ENCODE measurements around the gene TPCN1.
A peak's percentile ranks its signal among the peaks of the same experiment; 100 is the strongest.

TPCN1 gene

DNA sequence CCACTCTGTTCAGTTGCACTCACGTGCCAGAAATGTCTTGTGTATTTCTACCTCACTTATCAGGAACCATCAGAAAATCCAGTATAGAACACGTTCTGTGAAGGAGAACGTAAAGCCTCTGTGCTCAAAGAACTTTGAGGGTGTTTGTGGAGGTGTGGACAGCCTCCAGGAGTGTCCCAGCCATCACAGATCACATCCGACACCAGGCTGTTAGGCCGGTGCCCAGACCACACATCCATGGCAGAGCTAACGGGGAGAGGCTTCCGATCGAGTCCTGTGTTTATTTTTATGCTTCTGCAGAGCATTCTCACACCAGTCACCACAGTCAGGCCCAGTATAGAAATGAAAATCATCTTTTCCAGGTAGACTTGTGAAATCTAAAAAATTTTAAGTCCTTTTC lies 53.6 kb downstream of the TPCN1 start:
- 95 to 96% methylated on average over 5 to 7 of the region's 8 CpGs for WGBS, 2 experiments (ENCODE audit: insufficient coverage in 2 of 2)
- peaks cover 6% of the 10 kb centered on the region for H3K36me3 ChIP-seq (ENCODE audit: control insufficient read depth, insufficient read depth, low read length)
- H3K4me3 ChIP-seq (ENCODE audit: extremely low read depth, insufficient read depth, low read length, poor library complexity, severe bottlenecking): no peak overlapping the region
- no peaks in the 10 kb centered on the region for H3K9me3 ChIP-seq (ENCODE audit: control insufficient read depth, low read length)
- peaks cover 24% of the 10 kb centered on the region for H3K4me1 ChIP-seq (ENCODE audit: control insufficient read depth, insufficient read depth, low read length, poor library complexity, severe bottlenecking)
- H3K27ac ChIP-seq (ENCODE audit: low read depth, low read length, severe bottlenecking): no peak overlapping the region

DNA sequence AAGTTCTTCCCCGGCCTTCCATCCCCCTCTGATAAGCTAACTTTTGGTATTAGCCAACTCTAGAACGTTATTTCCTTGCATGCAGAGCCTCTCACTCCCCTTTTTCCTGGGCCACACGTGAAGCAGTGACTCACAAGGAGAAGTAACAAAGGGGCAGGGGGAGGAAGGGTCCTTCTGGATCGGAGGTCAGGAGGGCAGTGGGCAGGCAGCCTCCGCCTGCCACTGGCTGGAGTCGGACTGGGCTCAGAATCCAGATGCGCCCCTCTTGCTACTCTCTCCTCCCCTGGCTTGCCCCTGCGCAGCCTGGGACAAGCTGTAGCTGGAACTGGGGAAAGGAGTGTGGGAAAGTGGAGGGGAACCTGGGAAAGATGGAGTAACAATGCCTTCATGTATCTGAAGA lies 55.0 kb downstream of the TPCN1 start:
- WGBS, 2 experiments (ENCODE audit: insufficient coverage in 2 of 2): no CpG with 5 or more reads among the region's 8 CpGs
- H3K36me3 ChIP-seq (ENCODE audit: control insufficient read depth, insufficient read depth, low read length): peaks cover 9% of the 10 kb centered on the region
- peaks cover 23% of the 10 kb centered on the region for H3K4me1 ChIP-seq (ENCODE audit: control insufficient read depth, insufficient read depth, low read length, poor library complexity, severe bottlenecking)
- no peaks in the 10 kb centered on the region for H3K9me3 ChIP-seq (ENCODE audit: control insufficient read depth, low read length)
- H3K4me3 ChIP-seq (ENCODE audit: extremely low read depth, insufficient read depth, low read length, poor library complexity, severe bottlenecking): no peak overlapping the region
- peak overlapping the region; percentile 49 for H3K27ac ChIP-seq (ENCODE audit: low read depth, low read length, severe bottlenecking)

DNA sequence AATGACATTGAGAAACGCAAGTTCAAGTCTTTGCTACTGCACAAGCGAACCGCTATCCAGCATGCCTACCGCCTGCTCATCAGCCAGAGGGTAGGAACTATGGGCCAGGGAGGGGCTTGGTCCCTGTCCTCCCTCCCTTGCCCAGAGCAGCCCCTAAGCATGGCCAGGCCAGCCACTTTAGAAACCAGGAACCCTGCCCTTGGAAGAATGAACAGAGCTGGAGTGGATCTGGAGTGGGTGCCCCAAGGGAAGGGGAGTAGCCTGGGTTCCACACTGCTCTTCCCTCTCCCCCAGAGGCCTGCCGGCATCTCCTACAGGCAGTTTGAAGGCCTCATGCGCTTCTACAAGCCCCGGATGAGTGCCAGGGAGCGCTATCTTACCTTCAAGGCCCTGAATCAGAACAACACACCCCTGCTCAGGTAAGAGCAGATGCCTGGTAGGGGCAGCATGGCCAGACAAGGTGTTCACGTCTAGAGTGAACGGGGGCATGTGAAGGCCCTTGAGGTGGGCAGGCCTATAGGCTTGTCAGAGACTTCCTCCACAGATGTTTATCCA lies 55.8 kb downstream of the TPCN1 start:
- H3K27ac ChIP-seq (ENCODE audit: low read depth, low read length, severe bottlenecking): no peak overlapping the region
- peaks cover 9% of the 10 kb centered on the region for H3K36me3 ChIP-seq (ENCODE audit: control insufficient read depth, insufficient read depth, low read length)
- peaks cover 15% of the 10 kb centered on the region for H3K4me1 ChIP-seq (ENCODE audit: control insufficient read depth, insufficient read depth, low read length, poor library complexity, severe bottlenecking)
- no peak overlapping the region for H3K4me3 ChIP-seq (ENCODE audit: extremely low read depth, insufficient read depth, low read length, poor library complexity, severe bottlenecking)
- whole genome bisulfite sequencing, 2 experiments (ENCODE audit: insufficient coverage in 2 of 2): 93 to 96% methylated on average over 7 to 8 of the region's 10 CpGs
- no peaks in the 10 kb centered on the region for H3K9me3 ChIP-seq (ENCODE audit: control insufficient read depth, low read length)

DNA sequence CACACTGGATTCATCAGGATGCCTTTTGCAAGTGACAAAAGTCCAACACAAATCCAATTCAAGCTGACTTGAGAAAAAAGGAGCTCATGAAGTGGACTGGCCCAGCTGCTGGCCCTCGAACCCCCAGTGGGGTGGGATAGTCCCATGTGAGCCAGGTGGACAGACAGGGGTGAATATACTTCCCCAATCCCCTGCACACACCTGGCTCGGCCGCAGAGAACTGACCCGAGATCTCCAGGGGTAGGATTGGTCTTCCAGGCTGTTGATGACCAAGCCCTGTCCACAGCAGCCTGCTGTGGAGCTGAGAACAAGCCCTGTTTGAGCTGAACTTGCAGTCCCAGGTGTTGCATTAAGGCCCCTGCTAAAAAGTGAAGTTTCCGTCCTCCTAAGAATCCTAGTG lies 56.2 kb downstream of the TPCN1 start:
- 94 to 100% methylated on average over 4 of the region's 5 CpGs for WGBS, 2 experiments (ENCODE audit: insufficient coverage in 2 of 2)
- no peaks in the 10 kb centered on the region for H3K9me3 ChIP-seq (ENCODE audit: control insufficient read depth, low read length)
- H3K4me1 ChIP-seq (ENCODE audit: control insufficient read depth, insufficient read depth, low read length, poor library complexity, severe bottlenecking): peaks cover 11% of the 10 kb centered on the region
- H3K27ac ChIP-seq (ENCODE audit: low read depth, low read length, severe bottlenecking): no peak overlapping the region
- H3K4me3 ChIP-seq (ENCODE audit: extremely low read depth, insufficient read depth, low read length, poor library complexity, severe bottlenecking): no peak overlapping the region
- peaks cover 9% of the 10 kb centered on the region for H3K36me3 ChIP-seq (ENCODE audit: control insufficient read depth, insufficient read depth, low read length)

DNA sequence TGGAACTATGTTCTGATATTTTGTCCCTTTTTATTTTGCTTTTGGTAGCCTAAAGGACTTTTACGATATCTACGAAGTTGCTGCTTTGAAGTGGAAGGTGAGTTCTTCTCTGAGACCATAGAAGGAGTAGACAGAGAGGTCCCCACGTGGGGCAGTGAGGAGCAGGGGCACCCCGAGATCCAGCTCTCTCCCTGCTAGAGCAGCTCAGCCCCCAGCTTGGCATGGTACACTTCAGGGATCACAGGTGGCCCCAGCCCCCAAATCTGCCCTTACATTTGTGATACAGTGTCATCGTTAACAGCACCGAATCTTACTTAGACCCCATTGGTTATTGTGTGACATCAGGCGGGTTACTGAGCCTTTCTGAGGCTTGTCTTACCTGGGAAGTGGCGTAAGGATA lies 56.9 kb downstream of the TPCN1 start:
- peaks cover 9% of the 10 kb centered on the region for H3K36me3 ChIP-seq (ENCODE audit: control insufficient read depth, insufficient read depth, low read length)
- peaks cover 9% of the 10 kb centered on the region for H3K4me1 ChIP-seq (ENCODE audit: control insufficient read depth, insufficient read depth, low read length, poor library complexity, severe bottlenecking)
- H3K4me3 ChIP-seq (ENCODE audit: extremely low read depth, insufficient read depth, low read length, poor library complexity, severe bottlenecking): no peak overlapping the region
- H3K9me3 ChIP-seq (ENCODE audit: control insufficient read depth, low read length): no peaks in the 10 kb centered on the region
- no peak overlapping the region for H3K27ac ChIP-seq (ENCODE audit: low read depth, low read length, severe bottlenecking)
- WGBS, 2 experiments (ENCODE audit: insufficient coverage in 2 of 2): 91 to 95% methylated on average over 4 to 8 of the region's 8 CpGs

DNA sequence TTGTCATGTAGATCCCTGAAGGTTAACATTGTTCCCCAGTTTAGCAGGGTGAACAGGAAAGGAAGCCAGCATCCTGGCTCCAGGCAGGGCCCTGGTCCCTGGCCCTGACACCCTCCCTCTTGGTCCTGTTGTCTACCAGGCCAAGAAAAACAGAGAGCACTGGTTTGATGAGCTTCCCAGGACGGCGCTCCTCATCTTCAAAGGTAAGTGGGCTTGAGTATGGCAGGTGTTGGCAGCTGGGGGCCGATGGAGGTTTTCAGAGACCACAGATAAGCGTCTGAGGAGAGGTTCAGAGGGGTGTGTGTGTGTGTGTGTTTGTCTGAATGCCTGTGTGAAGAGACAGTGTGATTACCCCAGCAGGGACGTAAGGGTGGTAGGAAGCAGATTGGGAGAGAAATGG lies 57.4 kb downstream of the TPCN1 start:
- 85 to 97% methylated on average over 4 of the region's 5 CpGs for WGBS, 2 experiments (ENCODE audit: insufficient coverage in 2 of 2)
- no peak overlapping the region for H3K27ac ChIP-seq (ENCODE audit: low read depth, low read length, severe bottlenecking)
- H3K4me1 ChIP-seq (ENCODE audit: control insufficient read depth, insufficient read depth, low read length, poor library complexity, severe bottlenecking): peaks cover 9% of the 10 kb centered on the region
- H3K36me3 ChIP-seq (ENCODE audit: control insufficient read depth, insufficient read depth, low read length): peaks cover 6% of the 10 kb centered on the region
- no peak overlapping the region for H3K4me3 ChIP-seq (ENCODE audit: extremely low read depth, insufficient read depth, low read length, poor library complexity, severe bottlenecking)
- H3K9me3 ChIP-seq (ENCODE audit: control insufficient read depth, low read length): no peaks in the 10 kb centered on the region

DNA sequence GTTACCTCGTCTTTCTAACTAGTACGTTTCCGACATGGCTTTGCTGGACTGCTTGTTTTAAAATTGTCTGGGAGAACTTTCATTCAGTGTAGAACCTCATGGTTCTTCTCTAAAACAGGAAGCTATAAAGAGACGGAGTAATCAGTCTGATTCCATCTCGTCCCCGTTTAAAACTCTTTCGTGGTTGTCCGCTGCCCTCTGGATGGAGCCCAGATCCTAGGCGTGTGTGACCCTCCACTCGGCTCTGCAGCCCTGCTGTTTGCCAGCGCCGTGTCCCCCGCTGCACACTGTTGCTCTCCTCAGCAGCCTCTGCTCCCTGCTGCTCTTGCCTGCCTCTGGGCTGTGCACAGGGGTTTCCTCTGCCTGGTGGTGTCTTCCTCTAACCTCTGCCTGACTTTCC lies 63.5 kb downstream of the TPCN1 start:
- no peaks in the 10 kb centered on the region for H3K9me3 ChIP-seq (ENCODE audit: control insufficient read depth, low read length)
- H3K27ac ChIP-seq (ENCODE audit: low read depth, low read length, severe bottlenecking): no peak overlapping the region
- WGBS, 2 experiments (ENCODE audit: insufficient coverage in 2 of 2): 92 to 93% methylated on average over 13 of the region's 13 CpGs
- no peaks in the 10 kb centered on the region for H3K4me1 ChIP-seq (ENCODE audit: control insufficient read depth, insufficient read depth, low read length, poor library complexity, severe bottlenecking)
- no peak overlapping the region for H3K4me3 ChIP-seq (ENCODE audit: extremely low read depth, insufficient read depth, low read length, poor library complexity, severe bottlenecking)
- peaks cover 6% of the 10 kb centered on the region for H3K36me3 ChIP-seq (ENCODE audit: control insufficient read depth, insufficient read depth, low read length)

DNA sequence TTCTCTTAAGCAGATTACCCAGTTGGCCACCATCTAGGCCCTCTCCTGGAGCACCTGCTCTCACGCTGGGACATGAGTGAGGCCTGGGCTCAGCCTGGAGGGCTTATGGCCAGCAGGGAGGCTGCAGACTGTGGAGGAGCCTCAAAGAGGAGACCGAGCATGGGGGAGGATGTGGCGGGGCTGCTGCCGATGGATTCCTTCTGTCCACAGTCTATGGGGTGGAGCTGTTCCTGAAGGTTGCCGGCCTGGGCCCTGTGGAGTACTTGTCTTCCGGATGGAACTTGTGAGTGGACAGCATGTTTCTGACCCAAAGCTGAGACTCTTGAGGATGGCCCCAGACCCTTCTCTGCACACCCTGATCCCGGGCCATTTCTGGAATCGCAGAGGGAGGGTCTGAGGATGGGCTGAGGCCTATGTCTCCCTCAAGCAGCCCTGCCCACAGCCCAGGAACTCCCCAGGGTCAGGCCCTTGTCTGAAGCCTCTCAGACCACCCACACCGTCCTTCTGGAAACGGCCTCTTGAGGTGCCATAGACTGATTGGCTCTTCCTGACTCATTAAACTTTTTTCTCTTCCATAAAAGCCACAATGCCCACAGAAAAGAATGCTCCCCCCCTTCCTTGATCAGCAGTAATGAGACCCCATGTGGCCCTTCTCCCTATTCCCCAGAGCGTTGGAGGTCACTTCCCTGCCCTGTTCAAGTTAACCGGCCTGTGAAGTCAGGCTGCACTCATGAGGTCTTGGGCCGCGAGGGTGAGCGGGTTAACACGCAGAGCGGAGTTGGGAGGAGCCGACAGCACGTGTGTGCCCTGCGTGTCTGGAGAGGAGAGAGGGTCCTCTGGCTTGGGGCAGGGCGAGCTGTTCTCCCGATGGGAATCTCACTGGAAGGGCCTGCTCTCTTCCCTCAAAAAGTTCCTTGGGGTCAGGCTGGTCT lies 64.7 kb downstream of the TPCN1 start:
- no peaks in the 10 kb centered on the region for H3K4me1 ChIP-seq (ENCODE audit: control insufficient read depth, insufficient read depth, low read length, poor library complexity, severe bottlenecking)
- no peak overlapping the region for H3K4me3 ChIP-seq (ENCODE audit: extremely low read depth, insufficient read depth, low read length, poor library complexity, severe bottlenecking)
- peaks cover 5% of the 10 kb centered on the region for H3K36me3 ChIP-seq (ENCODE audit: control insufficient read depth, insufficient read depth, low read length)
- no peaks in the 10 kb centered on the region for H3K9me3 ChIP-seq (ENCODE audit: control insufficient read depth, low read length)
- H3K27ac ChIP-seq (ENCODE audit: low read depth, low read length, severe bottlenecking): no peak overlapping the region
- WGBS, 2 experiments (ENCODE audit: insufficient coverage in 2 of 2): 89 to 94% methylated on average over 20 of the region's 22 CpGs

DNA sequence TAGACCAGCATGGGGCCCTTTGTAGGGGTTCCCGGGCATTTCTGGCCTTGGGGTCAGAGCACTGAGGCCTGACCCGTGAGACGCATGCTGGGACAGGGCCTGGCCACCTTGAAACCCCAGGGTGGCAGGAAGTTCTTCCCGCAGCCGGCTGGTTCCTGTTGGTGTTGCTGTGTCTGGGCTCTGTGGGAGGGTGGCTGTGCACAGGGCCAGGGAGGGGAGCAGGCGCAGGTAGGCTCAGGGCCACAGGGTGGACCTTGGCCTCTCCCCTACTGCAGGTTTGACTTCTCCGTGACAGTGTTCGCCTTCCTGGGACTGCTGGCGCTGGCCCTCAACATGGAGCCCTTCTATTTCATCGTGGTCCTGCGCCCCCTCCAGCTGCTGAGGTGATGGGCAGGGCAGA lies 65.4 kb downstream of the TPCN1 start:
- WGBS, 2 experiments (ENCODE audit: insufficient coverage in 2 of 2): 87 to 92% methylated on average over 9 to 11 of the region's 11 CpGs
- no peak overlapping the region for H3K27ac ChIP-seq (ENCODE audit: low read depth, low read length, severe bottlenecking)

DNA sequence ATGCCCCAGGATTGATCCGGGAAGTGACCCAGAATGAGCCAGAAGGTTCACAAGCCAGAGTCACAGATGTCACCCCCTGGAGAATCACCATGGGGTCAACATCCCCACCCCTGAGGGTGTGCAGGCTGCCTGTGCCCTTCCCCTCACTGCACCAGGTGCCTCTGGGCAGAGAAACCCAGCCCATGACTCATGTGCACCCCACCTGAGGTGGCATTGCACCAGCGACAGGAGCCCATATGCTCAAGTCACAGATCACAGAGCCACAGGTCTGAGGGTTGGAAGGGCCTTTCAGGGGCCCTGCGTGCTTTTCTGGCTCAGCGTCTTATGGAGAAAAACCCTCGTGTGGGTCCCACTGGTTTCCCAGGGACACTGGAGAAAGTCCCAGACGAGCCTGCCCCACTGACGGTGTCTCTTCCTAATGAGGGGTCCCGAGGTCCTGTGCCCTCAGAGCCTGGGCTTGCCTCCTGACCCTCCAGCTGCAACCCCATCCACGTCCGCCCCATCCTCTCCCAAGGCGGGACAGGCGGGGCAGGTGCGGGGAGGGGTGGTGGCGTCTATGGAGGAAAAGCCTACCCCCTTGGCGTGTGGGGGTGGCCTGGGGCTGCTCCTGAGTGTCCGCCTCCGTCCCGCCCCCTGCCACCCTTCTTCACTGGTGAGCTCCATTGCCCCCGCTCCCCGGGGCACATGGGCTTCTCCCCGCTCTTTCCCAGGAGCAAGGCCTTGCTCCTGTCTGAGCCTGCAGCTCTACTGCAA lies 66.1 kb downstream of the TPCN1 start:
- Histone ChIP-seq H3K4me3 (ENCODE audit: extremely low read depth, insufficient read depth, low read length, poor library complexity, severe bottlenecking) (no peak overlapping the region), H3K9me3 (ENCODE audit: control insufficient read depth, low read length) (no peaks in the 10 kb centered on the region), H3K27ac (ENCODE audit: low read depth, low read length, severe bottlenecking) (no peak overlapping the region), H3K36me3 (ENCODE audit: control insufficient read depth, insufficient read depth, low read length) (peaks cover 3% of the 10 kb centered on the region), H3K4me1 (ENCODE audit: control insufficient read depth, insufficient read depth, low read length, poor library complexity, severe bottlenecking) (no peaks in the 10 kb centered on the region)
- 95 to 97% methylated on average over 16 to 19 of the region's 21 CpGs for WGBS, 2 experiments (ENCODE audit: insufficient coverage in 2 of 2)

More for the DNA sequence above, 65.4 kb downstream of the TPCN1 start:
- Histone ChIP-seq H3K36me3 (ENCODE audit: control insufficient read depth, insufficient read depth, low read length) (peaks cover 3% of the 10 kb centered on the region), H3K4me1 (ENCODE audit: control insufficient read depth, insufficient read depth, low read length, poor library complexity, severe bottlenecking) (no peaks in the 10 kb centered on the region), H3K9me3 (ENCODE audit: control insufficient read depth, low read length) (no peaks in the 10 kb centered on the region), H3K4me3 (ENCODE audit: extremely low read depth, insufficient read depth, low read length, poor library complexity, severe bottlenecking) (no peak overlapping the region)

Measured in mesodermal cell (in vitro differentiated cells).